Lower lobe of right lung (tissue), 2 donors: ENCODE measurements around the gene MAP4K3. TPM values are rescaled to one million over a fixed set of nuclear protein-coding genes. Genes with fewer than 3 reads are reported as not detected.

Source experiments
- ATAC-seq, 2 donors: fragments of 200-7000 bp; cut with Tn5 transposase; one replicate each; pipeline ENCODE4 v1.9.1; 2020 to 2022; ENCODE audit warnings: mild to moderate bottlenecking in 2 of 2, moderate library complexity in 2 of 2
- DNase-seq: peaks from one replicate; pipeline ENCODE4 v3.0.0-alpha.2; 2020
- H3K27ac ChIP-seq: fragments of 200-600 bp; one replicate; pipeline ENCODE4 v1.8.0; 2022
- H3K27me3 ChIP-seq: fragments of 200-600 bp; one replicate; pipeline ENCODE4 v1.8.0; 2022; ENCODE audit warnings: low read depth
- H3K36me3 ChIP-seq: fragments of 200-600 bp; one replicate; pipeline ENCODE4 v1.8.0; 2022; ENCODE audit warnings: mild to moderate bottlenecking
- H3K4me1 ChIP-seq: fragments of 200-600 bp; one replicate; pipeline ENCODE4 v1.8.0; 2022
- H3K4me3 ChIP-seq: fragments of 200-600 bp; one replicate; pipeline ENCODE4 v1.8.0; 2022; ENCODE audit warnings: mild to moderate bottlenecking
- H3K9me3 ChIP-seq: fragments of 200-600 bp; one replicate; pipeline ENCODE4 v1.8.0; 2022
- CTCF ChIP-seq: fragments of 200-600 bp; IDR thresholded peaks from one replicate; pipeline ENCODE4 v1.8.0; 2022; ENCODE audit warnings: antibody characterized with exemption, mild to moderate bottlenecking
- intact Hi-C: fragments of 100-400 bp; cut with DNase I; formaldehyde crosslinking; loops from one replicate; pipeline ENCODE4 v1.11.0; 2022
- total RNA-seq: library from RNA; stranded (reverse); fragmentation: NEBNext Ultra II Directional; extraction: Animal tissue kit (Norgen Biotek cat#: 25700); gene quantifications from one replicate; pipeline ENCODE4 v1.2.1, GENCODE V29; 2021
- donor health status: DM: no; HTN: yes; CAD: no; lungs with severe emphysema.

Gene MAP4K3
- total RNA-seq, 1 donor from 2014 or later = 42.9 TPM

- TF ChIP-seq CTCF = no peak
- DNase-seq = no peak
- H3K27ac ChIP-seq = no peak overlapping the region
- H3K4me3 ChIP-seq = no peak overlapping the region
- intact Hi-C loops = no loop called here
- H3K9me3 ChIP-seq = no peaks in the 10 kb centered on the region
- no peaks in the 10 kb centered on the region for H3K27me3 ChIP-seq
- H3K4me1 ChIP-seq = peaks cover 19% of the 10 kb centered on the region
- ATAC-seq = peak; percentile 38 to 77
- H3K36me3 ChIP-seq = no peaks in the 10 kb centered on the region
Measured at GRCh38 chr2:39377226-39377939, 59.7 kb downstream of the MAP4K3 start.

DNA sequence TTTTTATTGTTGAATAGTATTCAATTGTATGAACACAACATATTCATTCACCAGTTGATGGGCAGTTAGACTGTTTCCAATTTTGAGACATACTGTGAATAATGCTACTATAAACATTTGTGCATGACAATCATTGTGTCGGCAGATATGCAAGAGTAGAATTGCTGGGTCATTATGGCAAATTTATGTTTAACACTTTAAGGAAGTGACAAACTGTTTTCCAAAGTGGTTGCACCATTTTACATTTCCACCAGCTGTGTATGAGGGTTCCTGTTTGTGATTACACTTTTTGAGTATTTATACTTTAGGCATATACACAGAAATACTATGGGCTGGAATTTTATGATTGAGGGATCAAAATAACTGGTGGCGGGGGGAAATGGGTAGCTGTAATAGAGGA is 61.2 kb downstream of the MAP4K3 start:
- Histone ChIP-seq H3K27me3 (no peaks in the 10 kb centered on the region), H3K27ac (no peak overlapping the region), H3K4me3 (no peak overlapping the region), H3K4me1 (peaks cover 18% of the 10 kb centered on the region), H3K9me3 (no peaks in the 10 kb centered on the region), H3K36me3 (no peaks in the 10 kb centered on the region)
- DNase-seq (no peak), ATAC-seq (no peak)
- no peak for TF ChIP-seq CTCF
- intact Hi-C loops = no loop called here

DNA sequence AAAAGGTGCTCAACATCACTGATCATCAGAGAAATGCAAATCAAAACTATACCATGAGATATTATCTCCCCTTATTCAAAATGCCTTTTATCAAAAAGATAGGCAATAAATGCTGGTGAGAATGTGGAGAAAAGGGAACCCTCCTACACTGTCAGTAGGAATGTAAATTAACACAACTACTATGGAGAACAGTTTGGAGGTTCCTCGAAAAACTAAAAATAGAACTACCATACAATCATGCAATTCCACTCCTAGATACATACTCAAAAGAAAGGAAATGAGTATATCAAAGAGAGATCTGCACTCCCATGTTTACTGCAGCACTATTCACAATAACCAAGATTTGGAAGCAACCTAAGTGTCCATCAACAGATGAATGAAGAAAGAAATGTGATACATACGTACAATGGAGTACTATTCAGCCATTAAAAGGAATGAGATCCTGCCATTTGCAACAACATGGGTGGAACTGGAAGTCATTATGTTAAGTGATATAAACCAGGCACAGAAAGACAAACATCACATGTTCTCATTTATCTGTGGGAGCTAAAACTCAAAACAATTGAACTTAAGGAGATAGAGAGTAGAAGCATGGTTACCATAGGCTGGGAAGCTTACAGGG is 63.8 kb downstream of the MAP4K3 start:
- TF ChIP-seq CTCF = no peak
- intact Hi-C loops = no loop called here
- no peak for DNase-seq

DNA sequence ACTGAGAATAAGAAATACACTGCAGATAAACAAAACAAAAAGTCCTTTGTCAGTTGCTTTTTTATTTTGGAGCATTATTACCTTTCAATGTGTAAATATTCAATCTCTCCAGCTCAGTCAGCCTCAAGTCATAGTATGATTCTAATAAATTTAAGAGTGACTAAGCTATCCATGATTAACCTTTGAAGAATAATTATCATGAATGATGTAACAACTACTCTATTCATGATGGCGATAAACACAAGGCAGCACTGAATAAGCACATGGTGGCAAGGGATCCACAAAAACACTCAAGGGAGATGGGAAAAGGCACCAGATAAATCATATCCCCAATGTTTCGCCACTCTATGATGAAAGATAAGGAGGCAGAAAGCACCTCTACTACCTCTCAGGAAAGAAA is 67.0 kb downstream of the MAP4K3 start:
- intact Hi-C loops = no loop called here
- no peaks in the 10 kb centered on the region for H3K9me3 ChIP-seq
- no peaks in the 10 kb centered on the region for H3K36me3 ChIP-seq
- TF ChIP-seq CTCF = no peak
- ATAC-seq (no peak), DNase-seq (no peak)
- H3K4me3 ChIP-seq = no peak overlapping the region
- H3K4me1 ChIP-seq = no peaks in the 10 kb centered on the region
- no peaks in the 10 kb centered on the region for H3K27me3 ChIP-seq
- H3K27ac ChIP-seq = no peak overlapping the region

More for the DNA sequence above, 63.8 kb downstream of the MAP4K3 start:
- no peaks in the 10 kb centered on the region for H3K27me3 ChIP-seq
- H3K4me1 ChIP-seq = no peaks in the 10 kb centered on the region
- H3K4me3 ChIP-seq = no peak overlapping the region
- H3K36me3 ChIP-seq = no peaks in the 10 kb centered on the region
- H3K27ac ChIP-seq = no peak overlapping the region
- ATAC-seq = no peak
- no peaks in the 10 kb centered on the region for H3K9me3 ChIP-seq

DNA sequence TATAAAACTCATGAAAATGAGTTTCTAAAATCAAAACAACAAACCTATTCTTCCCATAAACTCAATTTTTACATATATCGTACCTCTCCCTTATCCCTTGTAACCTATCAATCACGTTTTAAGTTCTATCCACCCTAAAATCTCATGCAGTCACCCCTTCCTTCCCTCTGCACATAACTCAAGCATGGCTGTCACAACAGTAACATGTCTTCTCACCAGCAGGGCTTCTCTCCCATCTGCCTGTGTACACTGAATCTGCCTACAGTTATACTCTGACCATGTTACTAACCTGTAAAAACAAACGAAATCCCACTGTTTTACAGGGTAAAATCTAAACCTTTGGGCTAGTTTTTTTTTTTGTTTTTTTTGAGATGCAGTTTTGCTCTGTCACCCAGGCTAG is 68.2 kb downstream of the MAP4K3 start:
- no peak for TF ChIP-seq CTCF
- no peak for ATAC-seq
- Histone ChIP-seq H3K4me3 (no peak overlapping the region), H3K36me3 (no peaks in the 10 kb centered on the region), H3K27ac (no peak overlapping the region), H3K9me3 (no peaks in the 10 kb centered on the region), H3K27me3 (no peaks in the 10 kb centered on the region), H3K4me1 (no peaks in the 10 kb centered on the region)
- intact Hi-C loops = no loop called here
- no peak for DNase-seq
